ENCODE measurements around the gene CDKN2AIP.

Gene CDKN2AIP

GRCh38 chr4:183485411-183486160, 41.1 kb downstream of the CDKN2AIP start:
- Histone ChIP-seq H3K79me2 (ENCODE audit: insufficient read depth, low read length) (no peaks in the 10 kb centered on the region), H3K27me3 (ENCODE audit: insufficient read depth, low read length) (no peaks in the 10 kb centered on the region), H4K20me1 (ENCODE audit: insufficient read depth, low read length) (no peaks in the 10 kb centered on the region), H3K9ac (ENCODE audit: low read length) (no peak overlapping the region), H3F3A (ENCODE audit: insufficient read depth, low read length) (no peaks in the 10 kb centered on the region), H3K4me2 (ENCODE audit: low read length) (no peak overlapping the region), H3K36me3 (ENCODE audit: insufficient read depth, low read length) (no peaks in the 10 kb centered on the region), H2AFZ (ENCODE audit: low read length) (no peak overlapping the region), H3K9me2 (ENCODE audit: low read depth, low read length) (no peaks in the 10 kb centered on the region), H3K27ac (ENCODE audit: low read depth, low read length, poor library complexity, severe bottlenecking) (no peak overlapping the region), H3K4me3 (ENCODE audit: low read depth, low read length, poor library complexity, severe bottlenecking) (no peak overlapping the region), H3K4me1 (ENCODE audit: insufficient read depth, low read length, severe bottlenecking) (no peaks in the 10 kb centered on the region), H3K9me3 (ENCODE audit: low read length) (no peaks in the 10 kb centered on the region)
- TF ChIP-seq EZH2 (IDR thresholded peaks at IDR 0.05; ENCODE audit: borderline replicate concordance, low read length) (no peak), CTCF (IDR thresholded peaks at IDR 0.05; ENCODE audit: low read length) (no peak)

GRCh38 chr4:183492791-183493222, 48.4 kb downstream of the CDKN2AIP start:
- H3K36me3 ChIP-seq (ENCODE audit: insufficient read depth, low read length), result peaks cover 33% of the 10 kb centered on the region
- H3K27ac ChIP-seq (ENCODE audit: low read depth, low read length, poor library complexity, severe bottlenecking), result no peak overlapping the region
- H3K27me3 ChIP-seq (ENCODE audit: insufficient read depth, low read length), result no peaks in the 10 kb centered on the region
- H3K4me1 ChIP-seq (ENCODE audit: insufficient read depth, low read length, severe bottlenecking), result no peaks in the 10 kb centered on the region
- H4K20me1 ChIP-seq (ENCODE audit: insufficient read depth, low read length), result no peaks in the 10 kb centered on the region
- no peak for TF ChIP-seq CTCF (IDR thresholded peaks at IDR 0.05; ENCODE audit: low read length)
- no peak for TF ChIP-seq EZH2 (IDR thresholded peaks at IDR 0.05; ENCODE audit: borderline replicate concordance, low read length)
- no peak overlapping the region for H2AFZ ChIP-seq (ENCODE audit: low read length)
- H3K9me2 ChIP-seq (ENCODE audit: low read depth, low read length), result no peaks in the 10 kb centered on the region
- no peak overlapping the region for H3K4me2 ChIP-seq (ENCODE audit: low read length)
- H3K9me3 ChIP-seq (ENCODE audit: low read length), result no peaks in the 10 kb centered on the region
- H3K4me3 ChIP-seq (ENCODE audit: low read depth, low read length, poor library complexity, severe bottlenecking), result no peak overlapping the region
- H3K79me2 ChIP-seq (ENCODE audit: insufficient read depth, low read length), result no peaks in the 10 kb centered on the region
- no peak overlapping the region for H3K9ac ChIP-seq (ENCODE audit: low read length)
- H3F3A ChIP-seq (ENCODE audit: insufficient read depth, low read length), result no peaks in the 10 kb centered on the region

GRCh38 chr4:183493246-183493645, 48.8 kb downstream of the CDKN2AIP start:
- H3K27ac ChIP-seq (ENCODE audit: low read depth, low read length, poor library complexity, severe bottlenecking), result no peak overlapping the region
- no peak overlapping the region for H2AFZ ChIP-seq (ENCODE audit: low read length)
- no peak overlapping the region for H3K4me3 ChIP-seq (ENCODE audit: low read depth, low read length, poor library complexity, severe bottlenecking)
- H3K36me3 ChIP-seq (ENCODE audit: insufficient read depth, low read length), result peaks cover 33% of the 10 kb centered on the region
- no peaks in the 10 kb centered on the region for H3F3A ChIP-seq (ENCODE audit: insufficient read depth, low read length)
- H3K79me2 ChIP-seq (ENCODE audit: insufficient read depth, low read length), result no peaks in the 10 kb centered on the region
- H3K9me2 ChIP-seq (ENCODE audit: low read depth, low read length), result no peaks in the 10 kb centered on the region
- no peaks in the 10 kb centered on the region for H3K4me1 ChIP-seq (ENCODE audit: insufficient read depth, low read length, severe bottlenecking)
- TF ChIP-seq EZH2 (IDR thresholded peaks at IDR 0.05; ENCODE audit: borderline replicate concordance, low read length), result no peak
- TF ChIP-seq CTCF (IDR thresholded peaks at IDR 0.05; ENCODE audit: low read length), result no peak
- H3K4me2 ChIP-seq (ENCODE audit: low read length), result no peak overlapping the region
- no peaks in the 10 kb centered on the region for H3K9me3 ChIP-seq (ENCODE audit: low read length)
- H3K27me3 ChIP-seq (ENCODE audit: insufficient read depth, low read length), result no peaks in the 10 kb centered on the region
- no peaks in the 10 kb centered on the region for H4K20me1 ChIP-seq (ENCODE audit: insufficient read depth, low read length)
- H3K9ac ChIP-seq (ENCODE audit: low read length), result no peak overlapping the region

Data from OCI-LY1 (cell line).